CD14-positive monocyte (primary cell): ENCODE results near the gene BCAN. TPM values are rescaled to one million over a fixed set of nuclear protein-coding genes. Genes with fewer than 3 reads are reported as not detected.

Experiments used
- DNase-seq, 3 donors: peaks; one replicate each; pipeline ENCODE4 v3.0.0-alpha.2; 2011 to 2022
- H2AFZ ChIP-seq: 2 replicates; pipeline ENCODE4 v1.6.0; 2012; ENCODE audit warnings: mild to moderate bottlenecking, low read depth, low read length, inconsistent platforms; ENCODE audit not compliant: insufficient read depth, poor library complexity, severe bottlenecking
- H3K27ac ChIP-seq, 2 donors: 1 replicate in 1 of 2; 2 replicates in 1 of 2; pipeline ENCODE4 v1.5.1; 2012 to 2013; ENCODE audit warnings: low read length in 2 of 2, control low read depth in 1 of 2, inconsistent platforms in 1 of 2, low read depth in 1 of 2, mild to moderate bottlenecking in 1 of 2
- H3K27me3 ChIP-seq, 2 donors: one replicate each; pipeline versions ENCODE4 v1.6.0 to v1.6.1; 2011 to 2013; ENCODE audit warnings: low read length in 2 of 2; ENCODE audit not compliant: control insufficient read depth in 2 of 2, insufficient read depth in 2 of 2
- H3K36me3 ChIP-seq, 2 donors: replicated peaks in 1 of 2; 1 replicate in 1 of 2; 2 replicates in 1 of 2; pipeline versions ENCODE4 v1.5.1 to v1.6.1; 2012 to 2013; ENCODE audit warnings: low read length in 2 of 2, control low read depth in 1 of 2, inconsistent platforms in 1 of 2, mild to moderate bottlenecking in 1 of 2; ENCODE audit not compliant: insufficient read depth in 2 of 2, control insufficient read depth in 1 of 2
- H3K4me1 ChIP-seq, 2 donors: 1 replicate in 1 of 2; 2 replicates in 1 of 2; pipeline versions ENCODE4 v1.5.1 to v1.6.1; 2012 to 2013; ENCODE audit warnings: low read length in 2 of 2, control low read depth in 1 of 2, inconsistent platforms in 1 of 2, mild to moderate bottlenecking in 1 of 2, moderate library complexity in 1 of 2; ENCODE audit not compliant: insufficient read depth in 2 of 2, control insufficient read depth in 1 of 2
- H3K4me2 ChIP-seq: replicated peaks from 2 replicates; pipeline ENCODE3; 2012; ENCODE audit warnings: low read length, moderate library complexity, mild to moderate bottlenecking; ENCODE audit not compliant: poor library complexity, severe bottlenecking; ENCODE audit errors: extremely low read depth
- H3K4me3 ChIP-seq, 3 experiments: fragments of 200-600 bp in 1 of 3; sonication (generic) in 1 of 3; replicated peaks in 1 of 3; 1 replicate in 2 of 3; 2 replicates in 1 of 3; pipeline ENCODE4 v1.5.1; 2011 to 2013; ENCODE audit warnings: low read length in 3 of 3, mild to moderate bottlenecking in 3 of 3, control low read depth in 2 of 3, low read depth in 2 of 3, inconsistent platforms in 1 of 3, moderate library complexity in 1 of 3
- H3K79me2 ChIP-seq: 2 replicates; pipeline ENCODE4 v1.6.0; 2012; ENCODE audit warnings: mild to moderate bottlenecking, control low read depth, inconsistent platforms, low read length, moderate library complexity; ENCODE audit not compliant: insufficient read depth
- H3K9ac ChIP-seq: 2 replicates; pipeline ENCODE4 v1.6.0; 2017; ENCODE audit warnings: low read length, mild to moderate bottlenecking; ENCODE audit not compliant: insufficient read depth, poor library complexity, severe bottlenecking
- H3K9me3 ChIP-seq, 2 donors: replicated peaks in 1 of 2; 1 replicate in 1 of 2; 2 replicates in 1 of 2; pipeline versions ENCODE4 v1.5.1 to v1.6.1; 2012 to 2013; ENCODE audit warnings: low read length in 2 of 2, control low read depth in 1 of 2; ENCODE audit not compliant: control insufficient read depth in 1 of 2, insufficient read depth in 1 of 2
- H4K20me1 ChIP-seq: 2 replicates; pipeline ENCODE4 v1.6.0; 2012; ENCODE audit warnings: mild to moderate bottlenecking, low read length, control low read depth, moderate library complexity; ENCODE audit not compliant: insufficient read depth
- H3K27ac Mint-ChIP-seq, 7 donors: one replicate each; pipeline ENCODE4 v1.8.0; 2020; ENCODE audit warnings: mild to moderate bottlenecking in 7 of 7, mixed read lengths in 7 of 7, moderate library complexity in 6 of 7, inconsistent platforms in 2 of 7
- H3K27me3 Mint-ChIP-seq, 3 donors: one replicate each; pipeline ENCODE4 v1.8.0; 2021 to 2022; ENCODE audit warnings: low read depth in 3 of 3, mild to moderate bottlenecking in 3 of 3, mixed read lengths in 3 of 3, moderate library complexity in 3 of 3, inconsistent platforms in 1 of 3
- H3K36me3 Mint-ChIP-seq, 2 donors: one replicate each; pipeline ENCODE4 v1.8.0; 2020; ENCODE audit warnings: mixed read lengths in 2 of 2, inconsistent platforms in 1 of 2, mild to moderate bottlenecking in 1 of 2
- H3K4me1 Mint-ChIP-seq: one replicate; pipeline ENCODE4 v1.8.0; 2020; ENCODE audit warnings: mild to moderate bottlenecking, mixed read lengths
- H3K4me3 Mint-ChIP-seq, 2 donors: one replicate each; pipeline ENCODE4 v1.8.0; 2020; ENCODE audit warnings: mild to moderate bottlenecking in 2 of 2, mixed read lengths in 2 of 2, moderate library complexity in 1 of 2
- H3K9me3 Mint-ChIP-seq, 7 donors: one replicate each; pipeline ENCODE4 v1.8.0; 2020 to 2022; ENCODE audit warnings: mixed read lengths in 7 of 7, mild to moderate bottlenecking in 6 of 7, moderate library complexity in 6 of 7, inconsistent platforms in 2 of 7
- CTCF ChIP-seq: fragments of 200-600 bp; IDR thresholded peaks from one replicate; pipeline ENCODE4 v1.8.0; 2022; ENCODE audit warnings: antibody characterized with exemption, mild to moderate bottlenecking
- WGBS: methylation state at CpG from one replicate; pipeline ENCODE4 v1.1.5; 2013; ENCODE audit warnings: missing lambda C conversion rate; ENCODE audit not compliant: insufficient coverage; 5-methylcytosine and 5-hydroxymethylcytosine counted together
- intact Hi-C, 2 donors: fragments of 100-400 bp; cut with micrococcal nuclease; formaldehyde crosslinking; loops; one replicate each; pipeline versions ENCODE4 v1.15.0 to v1.15.1; 2023
- polyA plus RNA-seq, 3 donors: library from polyadenylated mRNA; depleted of rRNA in 1 of 3; unstranded in 2 of 3; stranded (reverse) in 1 of 3; fragments of 300-500 nt in 2 of 3; fragments of >200 nt in 1 of 3; fragmentation: Illumina TruSeq in 2 of 3; gene quantifications; 1 replicate in 2 of 3; 2 replicates in 1 of 3; pipeline ENCODE4 v1.2.3, GENCODE V29; 2012 to 2021

BCAN gene
- polyA plus RNA-seq, 3 donors, result not detected

DNA sequence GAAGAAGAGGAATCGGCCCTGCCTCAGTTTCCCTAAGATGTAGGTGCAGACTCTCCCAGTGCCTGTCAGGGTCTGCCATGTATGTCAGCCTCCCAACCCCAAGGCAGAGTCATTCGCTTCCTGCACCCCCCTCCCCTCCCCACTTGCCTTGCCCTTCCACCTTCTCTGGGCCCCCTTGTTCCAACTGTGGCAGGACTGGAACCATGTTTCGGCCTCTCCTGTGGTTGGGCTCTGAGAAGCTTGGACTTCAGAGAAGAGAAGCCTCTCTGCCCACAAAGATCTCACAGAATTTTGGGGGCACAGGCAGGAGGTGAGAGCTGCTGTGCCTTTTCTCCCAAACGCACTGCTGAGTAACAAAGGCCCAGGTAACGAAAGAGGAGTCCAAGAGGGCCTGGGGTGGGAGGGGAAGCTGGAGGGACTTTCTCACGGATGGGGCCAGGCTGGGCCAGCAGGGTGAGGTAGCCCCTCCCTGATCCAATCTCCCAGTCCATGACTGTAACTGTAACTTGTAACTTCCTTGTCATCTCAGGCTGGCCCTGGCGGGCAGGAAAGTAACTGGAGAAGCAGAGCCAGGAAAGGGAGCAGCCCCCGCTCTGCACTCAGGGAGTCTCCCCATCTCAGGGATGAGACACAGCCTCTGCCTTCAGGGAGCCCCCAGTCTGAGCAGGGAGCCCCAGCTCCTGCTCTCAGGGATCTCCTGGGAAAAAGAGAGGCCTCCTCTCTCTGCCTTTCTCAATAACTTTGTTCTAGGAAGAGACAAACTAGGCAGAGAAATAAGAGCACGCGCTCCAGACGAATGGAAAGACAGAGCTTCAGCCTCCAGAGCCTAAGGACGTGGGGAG lies 52.2 kb downstream of the BCAN start:
- peaks cover 62 to 74% (median 71%) of the 10 kb centered on the region in 3 donors for H3K27me3 Mint-ChIP-seq
- WGBS, result 84% methylated on average over 6 of the region's 12 CpGs

DNA sequence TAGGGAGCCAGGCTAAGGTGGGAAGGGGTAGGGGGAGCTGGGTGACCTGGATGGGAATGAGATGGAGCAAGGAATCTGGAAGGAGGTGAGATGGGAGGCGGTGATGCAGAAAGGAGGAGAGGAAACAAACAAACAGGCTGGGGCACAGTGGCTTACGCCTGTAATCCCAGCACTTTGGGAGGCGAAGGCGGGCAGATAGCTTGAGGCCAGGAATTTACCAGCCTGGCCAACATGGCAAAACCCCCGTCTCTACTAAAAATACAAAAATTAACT lies 52.7 kb downstream of the BCAN start:
- H4K20me1 ChIP-seq, result no peaks in the 10 kb centered on the region
- Mint-ChIP-seq H3K4me1 (peaks cover 18% of the 10 kb centered on the region), H3K27me3 (peaks cover 61 to 70% (median 66%) of the 10 kb centered on the region in 3 donors), H3K27ac (no peak overlapping the region), H3K4me3 (no peak overlapping the region), H3K36me3 (peaks cover 0 to under 1% of the 10 kb centered on the region in 2 donors), H3K9me3 (peaks cover 0 to 14% (median 7%) of the 10 kb centered on the region in 7 donors)
- no peaks in the 10 kb centered on the region for H3K36me3 ChIP-seq
- H3K9ac ChIP-seq, result no peak overlapping the region
- peaks cover 30 to 59% of the 10 kb centered on the region in 2 donors for H3K27me3 ChIP-seq
- peaks cover 2 to 10% of the 10 kb centered on the region in 2 donors for H3K4me1 ChIP-seq
- H3K4me2 ChIP-seq, result no peak overlapping the region
- DNase-seq, result no peak
- no CpG with 5 or more reads among the region's 5 CpGs for WGBS
- H3K27ac ChIP-seq, result no peak overlapping the region
- H3K9me3 ChIP-seq, result peaks cover 0 to 11% of the 10 kb centered on the region in 2 donors
- no peak for TF ChIP-seq CTCF
- no peaks in the 10 kb centered on the region for H3K79me2 ChIP-seq
- H2AFZ ChIP-seq, result no peak overlapping the region
- intact Hi-C loops, result loop anchor here (10.0 kb wide), 2 partner anchors 160 to 190 kb away; partner anchors contain the start of gene INSRR (in 1 of the 2)
- no peak overlapping the region for H3K4me3 ChIP-seq

More for the DNA sequence above, 52.2 kb downstream of the BCAN start:
- Mint-ChIP-seq H3K4me3 (peak overlapping the region in 1 of 2 donors; percentile 37), H3K4me1 (peaks cover 24% of the 10 kb centered on the region), H3K27ac (no peak overlapping the region), H3K36me3 (peaks cover 0 to 2% of the 10 kb centered on the region in 2 donors), H3K9me3 (peaks cover 0 to 15% (median 7%) of the 10 kb centered on the region in 7 donors)
- H3K9me3 ChIP-seq, result peaks cover 0 to 11% of the 10 kb centered on the region in 2 donors
- no peak for TF ChIP-seq CTCF
- H3K9ac ChIP-seq, result no peak overlapping the region
- no peak overlapping the region for H3K4me2 ChIP-seq
- H4K20me1 ChIP-seq, result no peaks in the 10 kb centered on the region
- H3K79me2 ChIP-seq, result no peaks in the 10 kb centered on the region
- H3K4me3 ChIP-seq, result no peak overlapping the region
- intact Hi-C loops, result loop anchor here (10.0 kb wide), 2 partner anchors 161 to 191 kb away; partner anchors contain the start of gene INSRR (in 1 of the 2)
- peaks cover 31 to 60% of the 10 kb centered on the region in 2 donors for H3K27me3 ChIP-seq
- no peak for DNase-seq
- no peak overlapping the region for H2AFZ ChIP-seq
- no peaks in the 10 kb centered on the region for H3K36me3 ChIP-seq
- H3K4me1 ChIP-seq, result peaks cover 2 to 10% of the 10 kb centered on the region in 2 donors
- no peak overlapping the region for H3K27ac ChIP-seq
